Suprapubic skin (tissue), 3 donors: Measurements from ENCODE around the gene SND1.

Source experiments
- EP300 ChIP-seq: sonication (generic); formaldehyde crosslinking; IDR thresholded peaks from one replicate; pipeline ENCODE4 v1.6.1; 2017; ENCODE audit warnings: antibody characterized with exemption
- POLR2A ChIP-seq, 2 donors: fragments of 450-650 bp; IDR thresholded peaks; one replicate each; pipeline ENCODE4 v1.6.1; 2017; ENCODE audit warnings: antibody characterized with exemption in 2 of 2, mild to moderate bottlenecking in 2 of 2, moderate library complexity in 2 of 2
- TF ChIP-seq, protein P1 (sequence below), 2 donors: fragments of 200-600 bp in 1 of 2; fragments of 450-650 bp in 1 of 2; sonication (generic) in 1 of 2; IDR thresholded peaks; one replicate each; pipeline ENCODE4 v1.5.1; 2016 to 2019; ENCODE audit warnings: antibody characterized with exemption in 2 of 2, mild to moderate bottlenecking in 1 of 2, moderate library complexity in 1 of 2

DNA sequence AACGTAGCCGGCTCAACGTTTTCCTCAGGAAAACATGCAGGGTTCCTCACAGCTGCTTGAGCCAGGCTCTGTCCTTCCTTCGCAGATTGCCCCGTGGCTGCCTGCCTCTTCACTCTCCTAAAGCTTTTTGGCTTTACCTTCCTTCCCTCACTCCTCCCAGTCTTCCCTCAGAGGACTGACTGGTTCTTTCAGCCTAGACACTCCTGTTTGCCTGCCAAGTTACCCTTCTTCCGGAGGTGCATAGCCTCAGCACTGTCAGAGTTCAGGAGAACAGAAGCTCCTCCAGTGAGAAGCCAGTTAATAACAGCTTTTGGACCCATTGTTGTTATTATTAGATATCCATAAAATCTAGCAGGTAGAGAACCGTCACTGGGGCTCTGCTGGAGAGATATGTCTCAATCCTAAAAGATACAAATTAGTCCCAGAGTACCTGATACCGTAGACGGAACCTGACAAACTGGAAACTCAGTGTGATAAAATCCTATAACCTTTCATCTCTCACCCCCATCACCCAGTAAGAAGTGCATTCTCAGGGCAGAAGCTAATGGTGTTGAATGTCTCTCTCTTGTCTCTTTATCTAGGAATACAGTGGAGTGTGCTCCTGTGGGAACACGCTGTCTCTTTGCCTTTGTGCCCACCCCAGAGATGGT lies 79.6 kb downstream of the SND1 start:
- TF ChIP-seq, protein P1, sequence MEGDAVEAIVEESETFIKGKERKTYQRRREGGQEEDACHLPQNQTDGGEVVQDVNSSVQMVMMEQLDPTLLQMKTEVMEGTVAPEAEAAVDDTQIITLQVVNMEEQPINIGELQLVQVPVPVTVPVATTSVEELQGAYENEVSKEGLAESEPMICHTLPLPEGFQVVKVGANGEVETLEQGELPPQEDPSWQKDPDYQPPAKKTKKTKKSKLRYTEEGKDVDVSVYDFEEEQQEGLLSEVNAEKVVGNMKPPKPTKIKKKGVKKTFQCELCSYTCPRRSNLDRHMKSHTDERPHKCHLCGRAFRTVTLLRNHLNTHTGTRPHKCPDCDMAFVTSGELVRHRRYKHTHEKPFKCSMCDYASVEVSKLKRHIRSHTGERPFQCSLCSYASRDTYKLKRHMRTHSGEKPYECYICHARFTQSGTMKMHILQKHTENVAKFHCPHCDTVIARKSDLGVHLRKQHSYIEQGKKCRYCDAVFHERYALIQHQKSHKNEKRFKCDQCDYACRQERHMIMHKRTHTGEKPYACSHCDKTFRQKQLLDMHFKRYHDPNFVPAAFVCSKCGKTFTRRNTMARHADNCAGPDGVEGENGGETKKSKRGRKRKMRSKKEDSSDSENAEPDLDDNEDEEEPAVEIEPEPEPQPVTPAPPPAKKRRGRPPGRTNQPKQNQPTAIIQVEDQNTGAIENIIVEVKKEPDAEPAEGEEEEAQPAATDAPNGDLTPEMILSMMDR (IDR thresholded peaks at IDR 0.05), result no peak
- TF ChIP-seq EP300 (no peak), POLR2A (IDR thresholded peaks at IDR 0.05) (no peak)
